BLaER1 treated with 17β-estradiol and CSF1 and Interleukin-3, amounts not matched to agents 10 nM and 100 nM (cell line): ENCODE measurements around the gene INIP.
"Not testable (repeated sequence)": the region's sequence is repeated elsewhere in the genome, so short reads cannot be mapped to it uniquely, and the experiment has no call there.

Experiments used
- H3K27ac ChIP-seq, 11 experiments: shearing (Covaris generic); formaldehyde crosslinking; 2 replicates each; pipeline ENCODE4 v1.8.1; 2022
- H3K27me3 ChIP-seq, 11 experiments: shearing (Covaris generic); formaldehyde crosslinking; 2 replicates each; pipeline ENCODE4 v1.8.1; 2022
- H3K36me3 ChIP-seq, 11 experiments: shearing (Covaris generic); formaldehyde crosslinking; 2 replicates each; pipeline ENCODE4 v1.8.1; 2022
- H3K4me1 ChIP-seq, 10 experiments: shearing (Covaris generic); formaldehyde crosslinking; 2 replicates each; pipeline ENCODE4 v1.8.1; 2022
- H3K4me2 ChIP-seq, 11 experiments: shearing (Covaris generic); formaldehyde crosslinking; 2 replicates each; pipeline ENCODE4 v1.8.1; 2022
- H3K4me3 ChIP-seq, 10 experiments: shearing (Covaris generic); formaldehyde crosslinking; 2 replicates each; pipeline ENCODE4 v1.8.1; 2022
- H3K9ac ChIP-seq, 11 experiments: shearing (Covaris generic); formaldehyde crosslinking; 2 replicates each; pipeline ENCODE4 v1.8.1; 2022
- H3K9me3 ChIP-seq, 11 experiments: shearing (Covaris generic); formaldehyde crosslinking; replicated peaks in 1 of 11; 2 replicates each; pipeline ENCODE4 v1.8.1; 2022
- H4K20me1 ChIP-seq, 11 experiments: shearing (Covaris generic); formaldehyde crosslinking; 2 replicates each; pipeline ENCODE4 v1.8.1; 2022
- Cebpa-rat ChIP-seq, 11 experiments: shearing (Covaris generic); IDR thresholded peaks; 2 replicates each; pipeline ENCODE4 v1.8.1; 2022

Gene INIP

GRCh38 chr9:112699230-112699629 lies 18.7 kb downstream of the INIP start:
- no peaks in the 10 kb centered on the region for H3K27me3 ChIP-seq
- no peak for TF ChIP-seq Cebpa-rat (IDR thresholded peaks at IDR 0.05)
- H4K20me1 ChIP-seq, result peaks cover 0 to 16% (median 0%) of the 10 kb centered on the region in 11 experiments; a peak in 7 of 22 replicates
- H3K4me3 ChIP-seq, result no peak overlapping the region
- H3K4me1 ChIP-seq, result peaks cover 5 to 18% (median 16%) of the 10 kb centered on the region in 10 experiments; a peak in 17 of 20 replicates
- H3K9me3 ChIP-seq, result no peaks in the 10 kb centered on the region
- H3K9ac ChIP-seq, result no peak overlapping the region
- H3K4me2 ChIP-seq, result no peak overlapping the region
- peaks cover 61 to 85% (median 71%) of the 10 kb centered on the region in 11 experiments for H3K36me3 ChIP-seq
- no peak overlapping the region for H3K27ac ChIP-seq

DNA sequence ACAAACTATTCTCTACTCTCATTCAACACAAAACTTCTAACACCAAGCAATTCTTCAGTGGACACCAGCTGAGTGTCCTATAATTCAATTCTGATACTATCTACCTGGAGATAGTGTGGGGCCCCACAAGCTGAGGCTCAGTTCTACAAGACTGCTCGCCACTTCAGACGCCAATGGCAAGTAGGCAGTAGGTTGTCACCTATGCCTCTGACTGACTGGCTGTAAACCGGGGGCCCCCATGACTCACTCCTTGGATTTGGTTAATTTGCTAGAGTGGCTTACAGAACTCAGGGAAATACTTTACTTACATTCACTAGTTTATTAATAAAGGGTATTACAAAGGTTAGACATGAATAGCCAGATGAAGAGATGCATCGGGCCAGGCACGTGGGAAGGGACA lies 21.5 kb downstream of the INIP start:
- Histone ChIP-seq H3K9ac (no peak overlapping the region), H3K27me3 (no peaks in the 10 kb centered on the region), H3K4me2 (peak overlapping the region in 5 of 11 experiments; percentile 13 to 54 (median 49); a peak in 5 of 22 replicates), H4K20me1 (peaks cover 0 to 9% (median 0%) of the 10 kb centered on the region in 11 experiments; a peak in 3 of 22 replicates), H3K27ac (no peak overlapping the region), H3K4me1 (peaks cover 5 to 18% (median 16%) of the 10 kb centered on the region in 10 experiments; a peak in 17 of 20 replicates), H3K4me3 (no peak overlapping the region), H3K36me3 (peaks cover 72 to 92% (median 82%) of the 10 kb centered on the region in 11 experiments), H3K9me3 (no peaks in the 10 kb centered on the region)
- TF ChIP-seq Cebpa-rat (IDR thresholded peaks at IDR 0.05), result no peak

- no peak overlapping the region for H3K9ac ChIP-seq
- peaks cover 75 to 94% (median 84%) of the 10 kb centered on the region in 11 experiments for H3K36me3 ChIP-seq
- TF ChIP-seq Cebpa-rat (IDR thresholded peaks at IDR 0.05), result no peak
- H3K4me2 ChIP-seq, result peak overlapping the region in 5 of 11 experiments; percentile 8 to 32 (median 11); a peak in 3 of 22 replicates
- no peak overlapping the region for H3K4me3 ChIP-seq
- H3K4me1 ChIP-seq, result peaks cover 5 to 18% (median 16%) of the 10 kb centered on the region in 10 experiments; a peak in 17 of 20 replicates
- H3K27me3 ChIP-seq, result no peaks in the 10 kb centered on the region
- H3K27ac ChIP-seq, result no peak overlapping the region
- H4K20me1 ChIP-seq, result peaks cover 0 to 9% (median 0%) of the 10 kb centered on the region in 11 experiments; a peak in 3 of 22 replicates
- H3K9me3 ChIP-seq, result no peaks in the 10 kb centered on the region
These were observed 23.0 kb downstream of the INIP start for GRCh38 chr9:112694706-112695555.

DNA sequence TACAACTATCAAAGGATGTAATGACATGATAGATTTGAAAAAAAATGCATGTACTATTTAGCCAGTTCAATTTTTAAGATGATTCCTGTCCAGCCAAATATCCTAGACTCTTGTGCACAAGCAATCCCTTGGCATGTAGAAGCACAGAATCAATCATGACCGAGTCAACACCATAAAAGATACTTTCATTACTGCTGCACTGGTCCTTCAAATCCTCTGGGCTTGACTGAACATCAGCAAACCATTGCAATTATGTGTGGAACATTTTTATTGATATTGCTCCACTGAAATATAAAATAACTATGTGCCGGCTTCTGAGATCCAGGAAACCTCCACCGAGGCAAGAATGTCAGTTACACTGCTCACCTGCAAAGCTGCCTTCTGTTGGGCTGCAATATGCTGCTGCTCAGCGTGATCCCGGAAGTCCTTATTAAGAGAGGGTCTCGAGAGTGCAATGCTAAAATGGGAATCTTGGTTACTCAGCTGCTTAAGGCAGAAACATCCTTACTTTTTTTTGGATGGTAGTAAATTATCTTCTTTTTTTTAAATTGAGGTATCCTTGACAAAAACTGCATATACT lies 28.7 kb downstream of the INIP start:
- Histone ChIP-seq H3K4me2 (peak overlapping the region in 2 of 11 experiments; percentile 5 to 11; a peak in 1 of 22 replicates), H3K9ac (no peak overlapping the region), H3K4me3 (no peak overlapping the region), H3K27ac (no peak overlapping the region), H3K4me1 (peaks cover 0 to 6% (median 0%) of the 10 kb centered on the region in 10 experiments; a peak in 3 of 20 replicates), H4K20me1 (no peaks in the 10 kb centered on the region; a peak in 1 of 22 replicates), H3K36me3 (peaks cover 85 to 100% (median 93%) of the 10 kb centered on the region in 11 experiments), H3K27me3 (no peaks in the 10 kb centered on the region), H3K9me3 (no peaks in the 10 kb centered on the region)
- no peak for TF ChIP-seq Cebpa-rat (IDR thresholded peaks at IDR 0.05)

DNA sequence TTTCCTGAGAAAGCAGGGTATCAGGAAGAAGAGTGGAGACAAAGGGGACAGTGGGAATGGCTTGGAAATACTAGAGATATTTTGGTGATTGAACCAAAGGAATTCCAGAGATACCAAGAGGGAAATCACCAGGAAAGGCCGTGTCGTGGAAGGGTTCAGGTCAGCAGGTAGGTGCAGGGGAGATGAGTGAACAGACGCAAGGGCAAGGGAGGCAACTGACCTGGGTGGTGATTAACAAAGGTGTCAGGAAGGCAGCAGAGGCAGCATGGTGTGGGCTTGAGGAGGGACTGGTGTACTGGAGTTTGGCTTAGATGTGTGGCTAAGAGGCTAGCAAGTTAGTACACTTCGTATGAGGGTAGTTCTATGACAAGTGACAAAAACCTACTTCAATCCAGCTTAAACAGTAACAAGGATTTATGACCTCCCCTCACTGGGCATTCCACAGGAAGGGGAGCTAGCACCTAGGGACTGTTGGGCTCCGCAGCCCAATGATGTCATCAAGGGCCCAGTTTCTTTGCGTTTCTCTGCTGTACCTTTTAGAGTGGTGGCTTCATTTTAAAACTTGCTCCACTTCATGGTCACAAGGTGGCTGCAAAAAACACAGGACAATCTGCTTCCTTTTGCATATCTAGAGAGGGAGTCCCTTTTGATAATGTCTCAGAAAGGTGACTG lies 37.0 kb downstream of the INIP start:
- no peak overlapping the region for H3K27ac ChIP-seq
- TF ChIP-seq Cebpa-rat (IDR thresholded peaks at IDR 0.05), result no peak

GRCh38 chr9:112677040-112677439 lies 40.9 kb downstream of the INIP start:
- peaks cover 0 to 1% (median 0%) of the 10 kb centered on the region in 10 experiments; a peak in 2 of 20 replicates for H3K4me1 ChIP-seq

More for the DNA sequence above, 37.0 kb downstream of the INIP start:
- Histone ChIP-seq H3K4me3 (no peak overlapping the region), H3K9me3 (peaks cover 27 to 45% (median 31%) of the 10 kb centered on the region in 11 experiments), H3K36me3 (peaks cover 19 to 34% (median 24%) of the 10 kb centered on the region in 11 experiments), H3K9ac (no peak overlapping the region), H3K4me1 (peaks cover 0 to 6% (median 0%) of the 10 kb centered on the region in 10 experiments; a peak in 5 of 20 replicates), H3K27me3 (no peaks in the 10 kb centered on the region), H3K4me2 (no peak overlapping the region), H4K20me1 (no peaks in the 10 kb centered on the region)

GRCh38 chr9:112673221-112673620 lies 44.7 kb downstream of the INIP start:
- H3K27me3 ChIP-seq, H3K9ac ChIP-seq, H3K36me3 ChIP-seq, H3K4me3 ChIP-seq, H3K4me1 ChIP-seq, H3K27ac ChIP-seq, H4K20me1 ChIP-seq, H3K4me2 ChIP-seq: not testable (repeated sequence)
- H3K9me3 ChIP-seq, result peaks cover 20 to 31% (median 26%) of the 10 kb centered on the region in 11 experiments

More at GRCh38 chr9:112677040-112677439, 40.9 kb downstream of the INIP start:
- H3K4me3 ChIP-seq, result no peak overlapping the region
- no peak overlapping the region for H3K4me2 ChIP-seq
- TF ChIP-seq Cebpa-rat (IDR thresholded peaks at IDR 0.05), result no peak
- H3K27ac ChIP-seq, result no peak overlapping the region
- H3K9me3 ChIP-seq, result peaks cover 27 to 40% (median 34%) of the 10 kb centered on the region in 11 experiments
- H3K27me3 ChIP-seq, result no peaks in the 10 kb centered on the region
- no peak overlapping the region for H3K9ac ChIP-seq
- H4K20me1 ChIP-seq, result no peaks in the 10 kb centered on the region
- H3K36me3 ChIP-seq, result peaks cover 0 to 10% (median 0%) of the 10 kb centered on the region in 11 experiments; a peak in 3 of 22 replicates

GRCh38 chr9:112670991-112671625 lies 46.8 kb downstream of the INIP start:
- no peak for TF ChIP-seq Cebpa-rat (IDR thresholded peaks at IDR 0.05)
- H3K4me1 ChIP-seq, result no peaks in the 10 kb centered on the region

More at GRCh38 chr9:112670991-112671625, 46.8 kb downstream of the INIP start:
- no peak overlapping the region for H3K4me3 ChIP-seq
- no peak overlapping the region for H3K4me2 ChIP-seq
- H4K20me1 ChIP-seq, result no peaks in the 10 kb centered on the region
- no peaks in the 10 kb centered on the region for H3K27me3 ChIP-seq
- H3K9me3 ChIP-seq, result peaks cover 0 to 10% (median 5%) of the 10 kb centered on the region in 11 experiments; a peak in 12 of 22 replicates
- H3K36me3 ChIP-seq, result no peaks in the 10 kb centered on the region
- H3K9ac ChIP-seq, result no peak overlapping the region
- H3K27ac ChIP-seq, result no peak overlapping the region
